K562 (cell line): ENCODE results near the gene UGT8.

Experiments
- CCAR2 ChIP-seq: fragments of 200-400 bp; formaldehyde crosslinking; IDR thresholded peaks from 2 replicates; pipeline ENCODE4 v1.6.1; 2017; ENCODE audit warnings: mild to moderate bottlenecking, low read depth, low read length
- CTCF ChIP-seq, 3 experiments: IDR thresholded peaks in 2 of 3; conservative IDR thresholded peaks in 1 of 3; 2 replicates each; pipeline ENCODE4 v1.5.1; 2011 to 2012; ENCODE audit warnings: low read length in 3 of 3, mild to moderate bottlenecking in 3 of 3, control low read depth in 2 of 3, improper control_type of control experiment in 1 of 3, inconsistent platforms in 1 of 3, low read depth in 1 of 3, mixed read lengths in 1 of 3, moderate library complexity in 1 of 3; ENCODE audit not compliant: insufficient read depth in 2 of 3
- ELF1 ChIP-seq: fragments of 200-800 bp; sonication (Bioruptor generic); IDR thresholded peaks from 2 replicates; pipeline ENCODE4 v1.6.1; 2016; ENCODE audit warnings: missing genetic modification characterization, missing compliant biosample characterization
- EP300 ChIP-seq: IDR thresholded peaks from 2 replicates; pipeline ENCODE4 v1.6.1; 2012; ENCODE audit warnings: low read length, improper control_type of control experiment
- FOXA3 ChIP-seq, 2 experiments: fragments of 450-650 bp in 1 of 2; sonication (generic) in 1 of 2; formaldehyde crosslinking; IDR thresholded peaks in 1 of 2; conservative IDR thresholded peaks in 1 of 2; 2 replicates each; pipeline versions ENCODE4 v1.4.0 to v1.8.0; 2020 to 2022; ENCODE audit warnings: mild to moderate bottlenecking in 2 of 2, missing genetic modification reagents in 1 of 2
- MAFK ChIP-seq: IDR thresholded peaks from 2 replicates; pipeline ENCODE4 v1.6.1; 2011; ENCODE audit warnings: low read length, improper control_type of control experiment
- PATZ1 ChIP-seq: fragments of 250-450 bp; sonication (Bioruptor Pico); IDR thresholded peaks from 2 replicates; pipeline ENCODE4 v1.5.0; 2020; ENCODE audit warnings: mild to moderate bottlenecking, borderline replicate concordance
- REST ChIP-seq, 2 experiments: fragments of 450-650 bp; formaldehyde crosslinking in 1 of 2; IDR thresholded peaks; 2 replicates each; pipeline versions ENCODE4 v1.4.0 to v1.6.1; 2014 to 2020; ENCODE audit warnings: mild to moderate bottlenecking in 2 of 2, borderline replicate concordance in 1 of 2, low read depth in 1 of 2
- SMAD1 ChIP-seq: fragments of 150-350 bp; IDR thresholded peaks from 2 replicates; pipeline ENCODE4 v1.6.1; 2014; ENCODE audit warnings: low read length, low read depth; ENCODE audit not compliant: partially characterized antibody
- SP2 ChIP-seq: IDR thresholded peaks from 2 replicates; pipeline ENCODE4 v1.6.1; 2011; ENCODE audit warnings: mild to moderate bottlenecking, low read depth, low read length, moderate library complexity; ENCODE audit not compliant: poor library complexity, severe bottlenecking; ENCODE audit errors: extremely low read depth
- ZBTB11 ChIP-seq, 3 experiments: fragments of 200-800 bp in 1 of 3; fragments of 250-450 bp in 1 of 3; fragments of 450-650 bp in 1 of 3; sonication (Bioruptor Pico) in 1 of 3; sonication (Bioruptor generic) in 1 of 3; formaldehyde crosslinking in 1 of 3; IDR thresholded peaks; 2 replicates each; pipeline versions ENCODE4 v1.6.1 to v1.8.0; 2016 to 2022; ENCODE audit warnings: mild to moderate bottlenecking in 2 of 3, missing genetic modification characterization in 2 of 3, missing compliant biosample characterization in 1 of 3, moderate library complexity in 1 of 3

GRCh38 chr4:114607056-114607455 lies 8.4 kb downstream of the UGT8 start:
- TF ChIP-seq FOXA3 (CRISPR knock-in tag; conservative IDR thresholded peaks at IDR 0.05 in 1 of 2, IDR thresholded peaks at IDR 0.05 in 1 of 2) (no peak), CCAR2 (no peak), CTCF (IDR thresholded peaks at IDR 0.05 in 2 of 3, conservative IDR thresholded peaks at IDR 0.05 in 1 of 3; ENCODE audit: insufficient read depth in 2 of 3, low read depth in 1 of 3, low read length in 3 of 3) (no peak), REST (IDR thresholded peaks at IDR 0.05; ENCODE audit: borderline replicate concordance) (no peak), REST (CRISPR knock-in tag; IDR thresholded peaks at IDR 0.05; ENCODE audit: low read depth) (no peak), ELF1 (tag) (no peak), MAFK (no peak), SMAD1 (no peak), PATZ1 (CRISPR knock-in tag) (no peak), EP300 (no peak), SP2 (no peak), ZBTB11 (CRISPR knock-in tag; IDR thresholded peaks at IDR 0.05) (no peak)
